ENCODE data around the gene GDAP1L1.
A peak's percentile ranks its signal among the peaks of the same experiment; 100 is the strongest.
"Not testable (repeated sequence)": the region's sequence is repeated elsewhere in the genome, so short reads cannot be mapped to it uniquely, and the experiment has no call there.

Gene GDAP1L1

GRCh38 chr20:44219791-44220190 is 27.3 kb upstream of the GDAP1L1 start:
- no peak for DNase-seq (ENCODE audit: low read depth)

- DNase-seq (ENCODE audit: low read depth) = no peak
Observed at GRCh38 chr20:44221368-44221954, 25.6 kb upstream of the GDAP1L1 start.

- DNase-seq (ENCODE audit: low read depth) = no peak
Observed at GRCh38 chr20:44222027-44222426, 25.1 kb upstream of the GDAP1L1 start.

- no peak for DNase-seq (ENCODE audit: low read depth)
Observed at GRCh38 chr20:44222633-44223368, 24.3 kb upstream of the GDAP1L1 start.

- DNase-seq (ENCODE audit: low read depth) = no peak
Observed at GRCh38 chr20:44223721-44224120, 23.4 kb upstream of the GDAP1L1 start.

- no peak for DNase-seq (ENCODE audit: low read depth)
Observed at GRCh38 chr20:44224637-44225036, 22.5 kb upstream of the GDAP1L1 start.

- no peak for DNase-seq (ENCODE audit: low read depth)
Observed at GRCh38 chr20:44228465-44229258, 18.4 kb upstream of the GDAP1L1 start.

- no peak for DNase-seq (ENCODE audit: low read depth)
Observed at GRCh38 chr20:44231193-44231592, 15.9 kb upstream of the GDAP1L1 start.

- DNase-seq (ENCODE audit: low read depth) = no peak
Observed at GRCh38 chr20:44231713-44232468, 15.2 kb upstream of the GDAP1L1 start.

- DNase-seq (ENCODE audit: low read depth) = not testable (repeated sequence)
Observed at GRCh38 chr20:44232469-44232856, 14.6 kb upstream of the GDAP1L1 start.

GRCh38 chr20:44233436-44234016 is 13.6 kb upstream of the GDAP1L1 start:
- no peak for DNase-seq (ENCODE audit: low read depth)

- no peak for DNase-seq (ENCODE audit: low read depth)
Observed at GRCh38 chr20:44234566-44235317, 12.4 kb upstream of the GDAP1L1 start.

- DNase-seq (ENCODE audit: low read depth) = no peak
Observed at GRCh38 chr20:44235702-44236101, 11.4 kb upstream of the GDAP1L1 start.

GRCh38 chr20:44236840-44237239 is 10.3 kb upstream of the GDAP1L1 start:
- DNase-seq (ENCODE audit: low read depth) = not testable (repeated sequence)

GRCh38 chr20:44241796-44242195 is 5.3 kb upstream of the GDAP1L1 start:
- no peak for DNase-seq (ENCODE audit: low read depth)

GRCh38 chr20:44245977-44246376 is 1.1 kb upstream of the GDAP1L1 start:
- DNase-seq (ENCODE audit: low read depth) = no peak

GRCh38 chr20:44247586-44248409 is 690 bp downstream of the GDAP1L1 start:
- peak; percentile 3 for DNase-seq (ENCODE audit: low read depth)

GRCh38 chr20:44248410-44248759 is 1.3 kb downstream of the GDAP1L1 start:
- no peak for DNase-seq (ENCODE audit: low read depth)

GRCh38 chr20:44251284-44251683 is 4.2 kb downstream of the GDAP1L1 start:
- no peak for DNase-seq (ENCODE audit: low read depth)

- no peak for DNase-seq (ENCODE audit: low read depth)
Observed at GRCh38 chr20:44253528-44253927, 6.4 kb downstream of the GDAP1L1 start.
